GM23338 (cell line): ENCODE measurements around the gene DPF3. TPM values are rescaled to one million over a fixed set of nuclear protein-coding genes. Genes with fewer than 3 reads are reported as not detected.
A peak's percentile ranks its signal among the peaks of the same experiment; 100 is the strongest.

Experiments
- ATAC-seq: fragments of 200-7000 bp; cut with Tn5 transposase; 3 replicates; pipeline ENCODE4 v1.9.1; 2020
- DNase-seq: peaks from one replicate; pipeline ENCODE4 v3.0.0-alpha.2; 2015; ENCODE audit warnings: low spot score
- H2AFZ ChIP-seq: fragments of 200-600 bp; sonication (generic); 2 replicates; pipeline ENCODE4 v1.8.0; 2016; ENCODE audit warnings: antibody characterized with exemption, mild to moderate bottlenecking, moderate library complexity
- H3F3A ChIP-seq: fragments of 200-600 bp; sonication (generic); replicated peaks from 2 replicates; pipeline ENCODE4 v1.8.0; 2017; ENCODE audit warnings: antibody characterized with exemption, mixed run types, low read depth
- H3K27ac ChIP-seq: fragments of 200-600 bp; sonication (generic); 2 replicates; pipeline ENCODE4 v1.6.1; 2016; ENCODE audit warnings: low read depth
- H3K27me3 ChIP-seq: fragments of 200-600 bp; sonication (generic); 2 replicates; pipeline ENCODE4 v1.8.0; 2016; ENCODE audit warnings: mild to moderate bottlenecking, mixed run types, moderate library complexity; ENCODE audit not compliant: insufficient read depth
- H3K36me3 ChIP-seq: fragments of 200-600 bp; sonication (generic); 2 replicates; pipeline ENCODE4 v1.8.0; 2016; ENCODE audit warnings: mild to moderate bottlenecking; ENCODE audit not compliant: insufficient read depth
- H3K4me1 ChIP-seq: fragments of 200-600 bp; sonication (generic); 2 replicates; pipeline ENCODE4 v1.8.0; 2016; ENCODE audit warnings: mild to moderate bottlenecking, moderate library complexity; ENCODE audit not compliant: insufficient read depth
- H3K4me2 ChIP-seq: fragments of 200-600 bp; sonication (generic); 2 replicates; pipeline ENCODE4 v1.7.1; 2017; ENCODE audit warnings: mixed run types
- H3K4me3 ChIP-seq: fragments of 200-600 bp; sonication (generic); 2 replicates; pipeline ENCODE4 v1.6.1; 2016; ENCODE audit warnings: mixed run types
- H3K79me2 ChIP-seq: fragments of 200-600 bp; sonication (generic); replicated peaks from 2 replicates; pipeline ENCODE4 v1.8.0; 2017; ENCODE audit warnings: mild to moderate bottlenecking; ENCODE audit not compliant: insufficient read depth
- H3K9me2 ChIP-seq: fragments of 200-600 bp; sonication (generic); 2 replicates; pipeline ENCODE4 v1.8.0; 2017; ENCODE audit not compliant: insufficient read depth
- H4K20me1 ChIP-seq: fragments of 200-600 bp; sonication (generic); replicated peaks from 2 replicates; pipeline ENCODE4 v1.8.0; 2017; ENCODE audit warnings: mild to moderate bottlenecking; ENCODE audit not compliant: insufficient read depth
- H3K27ac Mint-ChIP-seq: 2 replicates; pipeline ENCODE4 v1.8.0; 2020; ENCODE audit warnings: inconsistent platforms, mild to moderate bottlenecking, moderate library complexity, mixed read lengths
- H3K27me3 Mint-ChIP-seq: 3 replicates; pipeline ENCODE4 v1.8.0; 2022; ENCODE audit warnings: low read depth, mild to moderate bottlenecking, moderate library complexity, mixed read lengths, inconsistent platforms; ENCODE audit not compliant: insufficient read depth, poor library complexity
- H3K36me3 Mint-ChIP-seq: 3 replicates; pipeline ENCODE4 v1.8.0; 2021; ENCODE audit warnings: low read depth, mild to moderate bottlenecking, inconsistent platforms, moderate library complexity, mixed read lengths
- H3K4me1 Mint-ChIP-seq: 3 replicates; pipeline ENCODE4 v1.8.0; 2020; ENCODE audit warnings: mild to moderate bottlenecking, inconsistent platforms, mixed read lengths
- H3K4me3 Mint-ChIP-seq: 3 replicates; pipeline ENCODE4 v1.8.0; 2021; ENCODE audit warnings: moderate library complexity, mild to moderate bottlenecking, inconsistent platforms, mixed read lengths
- H3K9me3 Mint-ChIP-seq: 3 replicates; pipeline ENCODE4 v1.8.0; 2020; ENCODE audit warnings: moderate library complexity, mild to moderate bottlenecking, inconsistent platforms, mixed read lengths
- CREB1 ChIP-seq: fragments of 250-450 bp; sonication (Bioruptor Pico); IDR thresholded peaks from 2 replicates; pipeline ENCODE4 v1.5.0; 2020; ENCODE audit warnings: low read depth, mild to moderate bottlenecking, moderate library complexity
- ETS1 ChIP-seq: IDR thresholded peaks from 2 replicates; pipeline ENCODE4 v1.6.1; 2016; ENCODE audit warnings: antibody characterized with exemption
- EZH2phosphoT487 ChIP-seq: fragments of 200-600 bp; sonication (generic); IDR thresholded peaks from one replicate; pipeline ENCODE4 v1.8.1; 2018; ENCODE audit warnings: antibody characterized with exemption; ENCODE audit not compliant: unreplicated experiment
- POLR2AphosphoS5 ChIP-seq: IDR thresholded peaks from 2 replicates; pipeline ENCODE4 v1.6.1; 2016; ENCODE audit warnings: antibody characterized with exemption, low read depth
- STAT1 ChIP-seq: IDR thresholded peaks from one replicate; pipeline ENCODE4 v1.6.1; 2016; ENCODE audit warnings: antibody characterized with exemption; ENCODE audit not compliant: unreplicated experiment
- ZNF114 ChIP-seq: fragments of 250-450 bp; sonication (Bioruptor Pico); IDR thresholded peaks from 2 replicates; pipeline ENCODE4 v1.5.0; 2020; ENCODE audit warnings: mild to moderate bottlenecking, moderate library complexity
- ZNF331 ChIP-seq: fragments of 250-450 bp; sonication (Bioruptor Pico); IDR thresholded peaks from 2 replicates; pipeline ENCODE4 v1.5.0; 2020; ENCODE audit warnings: low read depth, mild to moderate bottlenecking, moderate library complexity
- polyA plus RNA-seq: library from polyadenylated mRNA; unstranded; fragments of >200 nt; fragmentation: Nextera tagmentation; extraction: Ambion mirVana; gene quantifications from 2 replicates; pipeline ENCODE4 v1.2.1, GENCODE V29; 2016
- total RNA-seq: library from RNA; depleted of rRNA; stranded (reverse); fragments of >200 nt; shearing (Covaris generic); gene quantifications from 2 replicates; pipeline ENCODE4 v1.2.3, GENCODE V29; 2014
- TF ChIP-seq, protein P1 (sequence below), 2 experiments: fragments of 200-600 bp in 1 of 2; sonication (generic) in 1 of 2; conservative IDR thresholded peaks; 2 replicates each; pipeline versions ENCODE4 v1.5.1 to v1.6.1; 2016 to 2017; ENCODE audit warnings: antibody characterized with exemption in 2 of 2, low read depth in 2 of 2, mild to moderate bottlenecking in 2 of 2, moderate library complexity in 1 of 2

DPF3 gene
- total and polyA plus RNA-seq, 2 experiments from 2014 or later, result 0.18 to 1.0 TPM

DNA sequence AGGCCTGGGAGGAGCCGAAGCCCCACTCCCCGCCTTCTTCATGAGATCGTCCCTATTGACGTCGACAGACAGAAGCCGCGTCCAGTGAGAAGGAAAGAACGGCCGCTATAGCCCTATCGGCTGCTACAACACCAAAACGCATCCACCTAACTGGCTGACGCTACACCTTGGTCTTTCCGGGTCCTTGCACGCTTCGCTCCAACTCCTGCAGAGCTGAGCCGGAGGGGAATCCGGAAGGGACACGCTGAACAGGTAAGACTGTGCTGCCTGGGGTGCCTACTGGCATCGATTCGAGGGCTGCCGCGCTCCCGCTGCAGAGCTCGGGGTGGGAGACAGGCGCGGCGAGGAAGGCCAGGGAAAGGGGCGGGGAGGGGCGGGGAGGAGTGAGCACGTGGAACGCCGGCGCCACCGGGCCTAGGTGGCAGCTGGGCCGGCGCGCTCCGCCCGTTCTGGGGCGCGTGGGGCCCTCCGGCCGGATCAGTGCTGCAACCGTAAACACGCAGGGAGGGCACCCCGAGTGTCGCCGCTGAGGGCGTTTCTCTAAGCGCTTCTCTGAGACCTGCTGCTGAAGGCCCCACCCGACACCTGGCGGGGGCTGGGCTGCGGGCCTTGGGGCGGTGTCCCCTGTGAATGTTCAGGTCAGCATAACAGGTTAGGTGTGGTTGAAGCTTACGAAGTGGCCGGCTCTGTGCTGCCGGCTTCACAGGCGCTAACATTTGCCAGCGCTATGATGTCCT, 32.6 kb upstream of the DPF3 start, which contains the start of gene DCAF4:
Gene DCAF4, plus strand, starts transcription at position 173 of the 737 bp plus-strand sequence. CDS start 11,515 bp downstream, outside the sequence.
- H3K36me3 ChIP-seq, result no peaks in the 10 kb centered on the region
- H3K4me3 ChIP-seq, result peak within 1 kb of the TSS; percentile 93
- H4K20me1 ChIP-seq, result no peaks in the 10 kb centered on the region
- H3K4me1 Mint-ChIP-seq, result peaks cover 9% of the 10 kb centered on the region
- H3K9me3 Mint-ChIP-seq, result no peaks in the 10 kb centered on the region
- H3K27me3 ChIP-seq, result peaks cover 14% of the 10 kb centered on the region
- peak within 1 kb of the TSS; percentile 94 for H3K4me2 ChIP-seq
- no peaks in the 10 kb centered on the region for H3K9me2 ChIP-seq
- peaks cover 15% of the 10 kb centered on the region for H3K27me3 Mint-ChIP-seq
- peak within 1 kb of the TSS; percentile 69; the same call in 1 of the 2 replicates for H3K27ac ChIP-seq
- peak within 1 kb of the TSS; percentile 99 for H2AFZ ChIP-seq
- H3K27ac Mint-ChIP-seq, result peak within 1 kb of the TSS; percentile 90; the same call in 1 of the 2 replicates
- no peaks in the 10 kb centered on the region for H3F3A ChIP-seq
- no peaks in the 10 kb centered on the region for H3K36me3 Mint-ChIP-seq
- TF ChIP-seq CREB1 (CRISPR knock-in tag) (peak; percentile 81), ETS1 (no peak), POLR2AphosphoS5 (peak; percentile 76)
- peaks cover 26% of the 10 kb centered on the region for H3K79me2 ChIP-seq
- peak; percentile 90 for ATAC-seq
- DNase-seq, result peak; percentile 100
- H3K4me1 ChIP-seq, result peaks cover 5% of the 10 kb centered on the region; the same call in 1 of the 2 replicates
- peak within 1 kb of the TSS; percentile 89 for H3K4me3 Mint-ChIP-seq

DNA sequence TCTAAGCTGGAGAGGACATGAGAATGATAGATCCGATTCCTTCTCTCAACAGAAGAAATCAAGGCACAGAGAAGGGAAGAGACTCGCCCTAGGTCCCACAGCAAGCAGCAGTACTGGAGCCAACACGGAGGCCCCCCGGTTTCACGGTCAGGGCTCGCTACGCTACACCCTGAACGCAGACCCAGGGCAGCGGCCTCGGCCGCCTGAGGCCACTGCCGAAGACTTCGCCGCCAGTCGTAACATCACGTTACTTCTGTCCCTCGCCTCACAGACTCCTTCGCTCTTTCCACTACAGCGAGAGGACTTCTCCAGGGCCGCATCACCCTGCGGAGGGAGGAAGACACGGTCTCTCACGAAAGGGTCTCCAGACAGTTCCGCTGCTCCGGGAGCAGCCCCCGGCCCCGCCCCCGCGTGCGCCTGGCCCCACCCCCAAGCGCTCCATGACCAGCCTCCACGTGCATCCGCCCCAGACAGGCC, 32.0 kb upstream of the DPF3 start:
- peaks cover 20% of the 10 kb centered on the region for H3K79me2 ChIP-seq
- H3F3A ChIP-seq, result no peaks in the 10 kb centered on the region
- H2AFZ ChIP-seq, result peak overlapping the region; percentile 99
- no peak for DNase-seq
- no peaks in the 10 kb centered on the region for H4K20me1 ChIP-seq
- H3K27ac ChIP-seq, result no peak overlapping the region
- Mint-ChIP-seq H3K9me3 (no peaks in the 10 kb centered on the region), H3K4me1 (peaks cover 9% of the 10 kb centered on the region), H3K27me3 (peaks cover 15% of the 10 kb centered on the region), H3K27ac (no peak overlapping the region), H3K36me3 (no peaks in the 10 kb centered on the region), H3K4me3 (peak overlapping the region; percentile 89)
- H3K27me3 ChIP-seq, result peaks cover 14% of the 10 kb centered on the region
- ATAC-seq, result peak; percentile 44
- peak overlapping the region; percentile 93 for H3K4me3 ChIP-seq
- H3K36me3 ChIP-seq, result no peaks in the 10 kb centered on the region
- TF ChIP-seq ETS1 (no peak), CREB1 (CRISPR knock-in tag) (no peak), POLR2AphosphoS5 (no peak; the same call in 1 of the 2 replicates), ZNF114 (CRISPR knock-in tag) (no peak), EZH2phosphoT487 (no peak), ZNF331 (CRISPR knock-in tag) (no peak), STAT1 (no peak)
- TF ChIP-seq, protein P1, sequence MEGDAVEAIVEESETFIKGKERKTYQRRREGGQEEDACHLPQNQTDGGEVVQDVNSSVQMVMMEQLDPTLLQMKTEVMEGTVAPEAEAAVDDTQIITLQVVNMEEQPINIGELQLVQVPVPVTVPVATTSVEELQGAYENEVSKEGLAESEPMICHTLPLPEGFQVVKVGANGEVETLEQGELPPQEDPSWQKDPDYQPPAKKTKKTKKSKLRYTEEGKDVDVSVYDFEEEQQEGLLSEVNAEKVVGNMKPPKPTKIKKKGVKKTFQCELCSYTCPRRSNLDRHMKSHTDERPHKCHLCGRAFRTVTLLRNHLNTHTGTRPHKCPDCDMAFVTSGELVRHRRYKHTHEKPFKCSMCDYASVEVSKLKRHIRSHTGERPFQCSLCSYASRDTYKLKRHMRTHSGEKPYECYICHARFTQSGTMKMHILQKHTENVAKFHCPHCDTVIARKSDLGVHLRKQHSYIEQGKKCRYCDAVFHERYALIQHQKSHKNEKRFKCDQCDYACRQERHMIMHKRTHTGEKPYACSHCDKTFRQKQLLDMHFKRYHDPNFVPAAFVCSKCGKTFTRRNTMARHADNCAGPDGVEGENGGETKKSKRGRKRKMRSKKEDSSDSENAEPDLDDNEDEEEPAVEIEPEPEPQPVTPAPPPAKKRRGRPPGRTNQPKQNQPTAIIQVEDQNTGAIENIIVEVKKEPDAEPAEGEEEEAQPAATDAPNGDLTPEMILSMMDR (conservative IDR thresholded peaks at IDR 0.05; ENCODE audit: low read depth in 2 of 2), result no peak
- 0 out of 2 replicates have a peak, but pooled peaks cover 2% of the 10 kb centered on the region for H3K9me2 ChIP-seq
- H3K4me1 ChIP-seq, result peaks cover 5% of the 10 kb centered on the region; the same call in 1 of the 2 replicates
- peak overlapping the region; percentile 81 for H3K4me2 ChIP-seq
